ENCODE results near the gene APELA. TPM values are rescaled to one million over a fixed set of nuclear protein-coding genes. Genes with fewer than 3 reads are reported as not detected.
"Not testable (repeated sequence)": the region's sequence is repeated elsewhere in the genome, so short reads cannot be mapped to it uniquely, and the experiment has no call there.

APELA gene, protein sequence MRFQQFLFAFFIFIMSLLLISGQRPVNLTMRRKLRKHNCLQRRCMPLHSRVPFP
- 10 to 100 TPM in 2 of 4 donors, 1 to 10 TPM in 1, under 1 TPM in 1; 0.90 to 12.1 (median 10.7) TPM for polyA plus RNA-seq (ENCODE audit: insufficient read length in 4 of 4)

DNA sequence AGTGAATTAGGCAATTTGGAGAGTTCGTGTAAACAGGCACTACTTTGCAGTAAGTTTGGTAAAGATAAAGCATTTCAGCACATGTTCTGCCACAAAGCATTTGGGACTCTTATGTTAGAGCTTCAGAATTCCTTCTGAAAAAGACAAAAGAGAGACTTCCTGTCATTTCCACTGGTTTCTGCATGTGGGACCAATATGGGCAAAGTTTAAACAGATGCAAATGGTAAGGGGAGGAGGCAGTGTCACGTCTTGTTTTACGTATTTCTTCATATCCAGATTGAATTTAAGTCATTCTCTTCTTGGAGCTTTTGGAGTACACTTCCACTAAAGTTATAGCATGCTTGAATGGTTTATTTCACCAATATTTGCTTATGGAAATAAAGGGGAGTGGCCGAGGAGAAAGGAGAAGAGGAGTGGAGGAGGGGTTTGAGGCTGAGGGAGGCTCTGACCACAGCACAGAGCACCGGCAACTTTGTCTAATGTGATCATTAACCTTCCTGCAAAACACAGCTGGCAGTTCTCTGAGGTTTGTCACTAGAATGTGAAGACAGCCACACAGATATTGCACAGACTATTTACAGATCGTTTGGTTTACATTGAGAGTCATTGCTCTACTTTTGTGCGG lies at the start of gene APELA:
Gene APELA (plus strand): TSS at position 479 of the 625 bp plus-strand sequence. CDS start 154 bp downstream, outside the sequence.
- DNase-seq (ENCODE audit: low read depth in 4 of 4, low spot score in 3 of 4): peak in 2 of 4 donors; percentile 10 to 24

DNA sequence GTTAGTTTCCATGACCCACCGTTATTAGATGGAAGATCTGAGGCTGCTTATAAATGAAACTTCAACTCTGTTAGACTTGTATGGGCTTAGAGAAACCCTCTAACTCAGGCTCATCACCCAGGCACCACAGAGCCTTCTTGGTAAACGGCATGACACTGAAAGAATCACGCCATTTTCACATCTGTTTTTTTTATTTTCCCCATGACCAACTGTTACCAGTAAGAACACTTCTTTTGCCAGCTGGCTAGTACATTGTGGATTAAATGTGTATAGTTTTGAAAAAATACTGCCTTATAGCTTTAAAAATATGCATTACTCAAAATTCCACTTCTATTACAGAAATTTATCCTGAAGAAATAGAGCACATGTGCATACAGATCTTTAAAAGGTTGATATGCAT lies 48.0 kb upstream of the APELA start:
- no peak for DNase-seq (ENCODE audit: low read depth in 4 of 4, low spot score in 3 of 4)

DNA sequence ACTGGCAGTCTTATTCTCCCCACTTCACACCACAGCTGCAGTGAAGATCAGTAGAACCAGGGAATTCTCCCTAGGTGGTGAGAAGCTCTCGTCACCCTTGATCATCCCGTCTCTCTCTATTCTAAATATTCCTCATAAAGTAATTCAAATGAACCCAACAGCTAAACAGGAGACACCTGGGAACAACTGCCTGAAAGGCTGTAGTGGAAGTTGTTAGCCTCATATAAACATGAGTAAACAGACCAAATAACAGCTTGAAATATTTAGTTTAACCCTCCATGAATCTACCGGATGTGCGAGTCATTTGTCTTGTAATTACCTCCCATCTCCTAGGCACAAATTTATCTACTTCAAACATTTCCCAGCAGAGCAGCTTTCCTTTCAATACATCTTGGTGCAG lies 30.4 kb upstream of the APELA start:
- DNase-seq (ENCODE audit: low read depth in 4 of 4, low spot score in 3 of 4): no peak

DNA sequence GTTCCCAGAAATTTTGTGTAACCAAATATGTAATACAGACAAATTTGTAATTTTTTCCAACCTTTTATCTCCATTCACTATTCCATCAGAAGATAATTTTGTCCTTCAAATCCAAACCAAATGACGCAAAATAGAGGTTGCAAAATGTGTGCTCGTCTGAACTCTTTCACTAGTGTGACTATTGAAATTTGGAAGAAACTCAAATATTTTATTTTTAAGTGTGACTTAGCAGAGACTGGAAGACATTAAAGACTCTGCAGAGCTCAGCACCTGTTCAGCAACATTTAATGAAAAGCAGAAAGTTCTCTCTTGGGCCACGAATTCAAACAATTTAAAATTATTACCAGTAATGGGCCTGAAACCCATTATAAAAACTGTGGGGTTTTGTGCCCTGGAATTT lies 30.0 kb upstream of the APELA start:
- no peak for DNase-seq (ENCODE audit: low read depth in 4 of 4, low spot score in 3 of 4)

DNA sequence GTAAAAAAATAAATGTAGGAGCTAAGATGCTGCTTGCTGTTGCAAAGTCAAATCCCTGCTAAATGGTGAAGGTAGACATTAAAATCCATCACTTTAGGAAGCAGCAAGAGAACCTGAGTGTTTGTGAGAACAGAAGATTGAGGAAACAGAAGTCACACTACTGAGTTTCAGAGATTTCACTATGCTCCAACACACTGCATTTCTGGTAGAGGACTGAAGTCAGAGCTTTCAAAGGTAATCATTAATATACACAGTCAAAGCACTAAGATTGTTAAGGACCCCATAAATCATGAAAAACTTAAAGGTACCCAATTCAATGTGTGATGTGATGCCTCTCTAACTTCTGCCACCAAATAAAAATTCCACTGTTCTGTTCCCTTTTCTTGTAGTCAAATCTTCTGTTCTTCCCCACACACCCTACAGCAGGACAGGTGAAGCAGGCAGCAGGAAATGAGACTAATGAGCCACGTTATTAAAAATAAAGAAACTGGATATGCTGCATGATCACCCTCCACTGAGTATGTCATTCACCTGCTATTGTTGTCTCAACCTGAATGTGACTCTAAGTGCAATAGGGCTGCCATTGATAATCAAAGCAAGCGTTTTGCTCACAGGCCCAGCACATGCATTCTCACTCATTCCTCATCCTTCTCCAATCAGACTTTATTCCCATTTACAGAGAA lies 28.9 kb upstream of the APELA start:
- DNase-seq (ENCODE audit: low read depth in 4 of 4, low spot score in 3 of 4): no peak

DNA sequence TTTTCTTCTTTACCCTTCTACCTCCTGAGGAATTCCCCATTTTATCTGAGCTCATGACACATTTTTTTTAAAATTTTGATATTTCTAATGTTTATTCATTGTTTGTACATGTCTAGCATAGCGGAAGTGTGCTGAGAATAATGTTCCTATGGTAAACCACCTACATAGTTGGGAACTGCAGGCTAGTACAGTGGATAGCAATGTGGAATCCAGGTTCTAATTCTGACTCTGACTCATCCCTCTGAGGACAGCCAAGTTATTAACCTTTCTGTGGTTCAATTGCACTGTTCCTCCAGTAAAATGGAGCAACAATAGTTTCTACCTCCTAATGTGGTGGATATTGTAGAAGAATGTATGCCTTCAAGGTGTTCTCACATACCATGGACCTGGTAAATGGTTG lies 20.6 kb upstream of the APELA start:
- DNase-seq (ENCODE audit: low read depth in 4 of 4, low spot score in 3 of 4): no peak

DNA sequence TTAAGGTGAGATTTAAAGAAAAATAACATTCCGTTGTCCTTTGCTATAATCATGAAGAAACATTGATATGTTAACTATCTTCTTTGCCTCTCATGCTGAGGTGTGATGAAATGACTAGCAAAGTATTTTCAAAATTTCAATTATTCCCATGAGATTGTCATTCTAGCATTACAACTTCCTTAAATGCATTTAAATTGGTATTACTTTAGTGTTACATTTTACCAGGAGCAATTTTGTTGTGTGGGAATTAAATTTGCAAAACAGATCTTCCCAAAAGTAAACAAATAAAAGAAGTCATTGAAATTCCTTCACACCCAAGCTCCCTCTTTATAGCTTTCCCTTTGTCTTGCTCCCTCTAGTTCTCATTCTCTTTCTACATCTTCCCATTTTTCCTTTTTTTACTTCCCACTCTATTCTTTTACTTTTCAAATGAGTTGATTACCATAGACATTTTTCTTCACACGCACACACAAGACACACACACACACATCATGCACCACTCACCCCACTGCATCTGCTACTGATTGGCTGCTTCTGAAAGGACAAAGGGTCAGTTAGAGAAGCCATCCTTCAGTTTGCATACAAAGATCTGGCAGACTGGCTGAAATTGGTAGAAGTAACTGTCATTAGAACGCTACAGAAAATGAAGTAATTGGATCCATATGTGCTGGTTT lies 10.0 kb upstream of the APELA start:
- DNase-seq (ENCODE audit: low read depth in 4 of 4, low spot score in 3 of 4): no peak

DNA sequence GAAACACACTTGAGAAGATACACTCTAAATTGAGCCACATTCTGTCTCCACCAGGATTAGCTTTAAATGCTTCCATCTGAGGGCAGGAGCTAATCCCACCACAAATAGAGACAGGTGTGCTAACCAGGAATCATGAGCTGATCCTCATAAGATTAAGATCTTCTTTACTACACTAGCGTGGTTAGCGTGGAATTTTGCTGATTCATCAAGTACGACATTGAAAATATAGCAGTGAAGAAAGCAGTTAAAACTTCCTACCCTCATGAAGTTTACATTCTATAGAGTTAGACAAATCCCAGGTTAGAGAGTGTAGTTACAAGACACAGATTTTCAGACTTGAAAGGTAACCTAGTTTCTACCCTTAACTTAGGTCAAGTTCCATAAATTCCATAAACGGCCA lies 5.3 kb upstream of the APELA start:
- DNase-seq (ENCODE audit: low read depth in 4 of 4, low spot score in 3 of 4): no peak

DNA sequence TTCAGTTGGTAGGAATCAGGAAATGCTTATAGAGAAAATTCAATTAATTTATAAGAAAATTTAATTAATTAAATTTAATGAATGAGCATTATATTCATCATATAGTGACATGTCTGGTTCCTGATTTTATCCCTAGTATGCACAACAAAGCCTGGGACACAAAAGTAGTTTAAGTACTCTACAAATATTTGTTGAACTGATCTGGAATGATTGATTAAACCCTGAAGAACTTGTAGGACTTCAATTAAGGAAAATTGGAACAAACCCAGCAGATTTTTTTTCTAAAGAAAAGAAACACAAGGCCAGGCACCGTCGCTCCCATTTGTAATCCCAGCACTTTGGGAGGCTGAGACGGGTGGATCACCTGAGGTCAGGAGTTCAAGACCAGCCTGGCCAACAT lies 4.5 kb upstream of the APELA start:
- DNase-seq (ENCODE audit: low read depth in 4 of 4, low spot score in 3 of 4): no peak

DNA sequence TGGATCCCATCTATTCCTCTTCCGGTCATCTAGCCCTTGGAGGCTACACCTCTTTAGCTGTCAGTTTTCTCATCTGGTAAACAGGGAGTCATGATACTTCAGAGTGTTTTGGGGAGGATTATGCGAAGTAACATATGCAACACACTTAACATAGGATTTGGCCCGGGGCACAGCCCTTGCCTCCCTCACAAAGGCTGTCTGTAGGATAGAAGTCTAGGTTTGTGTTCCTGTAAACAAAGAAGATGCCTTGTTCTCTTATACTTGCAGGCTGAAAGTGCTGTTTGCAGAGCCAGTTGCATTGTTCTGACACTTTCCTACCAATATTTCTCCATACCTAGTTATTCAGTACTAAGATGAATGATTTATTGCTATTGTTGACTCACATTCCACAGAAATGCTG lies 2.2 kb upstream of the APELA start:
- no peak for DNase-seq (ENCODE audit: low read depth in 4 of 4, low spot score in 3 of 4)

DNA sequence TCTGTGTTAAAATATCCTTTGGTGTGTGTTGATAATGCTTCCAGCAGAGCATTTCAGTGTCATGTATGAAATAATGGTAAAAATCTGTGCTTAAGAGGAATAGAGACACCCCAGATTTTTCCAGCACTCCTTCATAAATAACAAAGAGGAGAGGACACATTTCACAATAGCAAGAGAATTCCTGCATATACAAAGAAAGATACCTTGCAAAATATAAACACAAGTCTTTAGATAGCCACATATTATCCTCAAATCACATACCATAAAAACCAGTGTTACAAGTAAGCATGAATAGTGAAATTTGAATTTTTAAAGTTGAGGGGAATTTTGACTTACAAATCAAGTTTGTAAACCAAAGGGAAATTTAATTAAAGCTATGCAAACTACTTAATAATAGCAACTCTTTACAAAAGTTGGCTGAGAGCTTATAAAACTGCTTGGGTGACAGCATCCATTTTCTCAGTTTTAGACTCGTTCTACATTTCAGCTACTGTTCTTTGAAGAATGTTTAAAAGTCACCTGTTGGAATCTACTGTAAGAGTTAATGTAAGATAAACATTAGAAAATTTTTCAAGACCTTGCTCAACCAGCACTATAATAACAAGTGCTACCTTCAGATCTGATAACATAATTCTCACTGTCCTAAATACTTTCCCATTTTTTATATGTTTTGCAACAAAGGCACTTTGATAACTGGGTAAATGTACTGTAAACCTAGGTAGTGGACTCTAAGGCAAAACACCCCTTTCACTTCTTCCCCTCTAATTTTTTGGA lies 3.7 kb downstream of the APELA start:
- DNase-seq (ENCODE audit: low read depth in 4 of 4, low spot score in 3 of 4): no peak

DNA sequence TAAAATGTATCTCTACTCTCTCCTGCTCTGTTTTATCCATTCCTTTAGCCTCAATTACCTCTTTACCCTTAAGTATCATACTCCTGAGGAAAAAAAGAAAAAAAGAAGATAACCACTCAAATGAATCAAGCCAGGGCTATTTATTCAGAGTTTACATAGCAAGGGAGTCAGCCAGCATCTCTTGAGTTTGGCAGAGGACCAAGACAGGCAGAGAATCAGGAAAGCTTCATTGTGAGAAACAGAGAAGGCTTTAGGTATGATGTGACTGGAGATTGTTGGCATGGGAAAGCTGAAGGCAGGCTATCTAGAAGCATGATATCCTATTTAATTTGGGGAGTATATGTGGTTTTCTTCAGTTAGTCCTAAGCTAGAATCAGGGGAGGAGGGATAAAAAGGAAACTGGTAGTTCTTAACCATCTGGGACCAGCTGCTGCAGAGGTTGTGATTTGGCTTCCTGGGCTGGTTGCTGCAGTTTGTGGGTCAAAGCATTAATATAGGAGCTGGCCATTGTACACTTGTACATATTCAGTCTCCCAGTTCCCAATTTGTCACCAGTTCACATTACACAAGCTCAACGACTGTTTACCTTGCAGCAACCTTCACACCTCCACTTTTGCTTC lies 11.2 kb downstream of the APELA start:
- no peak for DNase-seq (ENCODE audit: low read depth in 4 of 4, low spot score in 3 of 4)

DNA sequence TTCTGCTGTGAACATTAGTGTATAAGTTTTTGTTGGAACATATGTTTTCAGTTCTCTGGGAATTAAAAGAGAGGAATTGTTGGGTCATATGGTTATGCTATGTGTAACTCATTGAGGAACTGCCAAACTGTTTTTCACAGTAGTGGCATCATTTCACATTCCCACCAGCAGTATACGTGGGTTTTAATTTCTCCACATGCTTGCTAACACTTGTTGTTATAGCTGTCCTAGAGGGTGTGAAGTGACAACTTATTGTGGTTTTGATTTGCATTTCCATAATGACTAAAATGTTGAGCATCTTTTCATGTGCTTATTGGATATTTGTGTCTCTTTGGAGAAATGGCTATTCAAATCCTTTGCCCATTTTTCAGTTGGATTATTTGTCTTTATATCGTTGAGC lies 13.7 kb downstream of the APELA start:
- DNase-seq (ENCODE audit: low read depth in 4 of 4, low spot score in 3 of 4): no peak

DNA sequence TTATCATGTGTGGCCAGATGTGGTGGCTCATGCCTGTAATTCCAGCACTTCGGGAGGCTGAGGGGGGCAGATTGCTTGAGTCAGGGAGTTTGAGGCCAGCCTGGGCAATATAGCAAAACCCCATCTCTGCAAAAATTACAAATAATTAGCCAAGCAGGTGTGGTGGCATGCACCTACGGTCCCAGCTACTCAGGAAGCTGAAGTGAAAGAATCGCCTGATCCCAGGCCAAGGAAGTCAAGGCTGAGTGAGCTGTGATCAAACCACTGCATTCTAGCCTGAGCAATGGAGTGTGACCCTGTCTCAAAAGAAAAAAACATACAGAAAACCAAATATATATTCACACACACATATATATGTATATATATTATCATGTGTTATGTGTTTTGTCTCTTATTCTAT lies 15.0 kb downstream of the APELA start:
- no peak for DNase-seq (ENCODE audit: low read depth in 4 of 4, low spot score in 3 of 4)

DNA sequence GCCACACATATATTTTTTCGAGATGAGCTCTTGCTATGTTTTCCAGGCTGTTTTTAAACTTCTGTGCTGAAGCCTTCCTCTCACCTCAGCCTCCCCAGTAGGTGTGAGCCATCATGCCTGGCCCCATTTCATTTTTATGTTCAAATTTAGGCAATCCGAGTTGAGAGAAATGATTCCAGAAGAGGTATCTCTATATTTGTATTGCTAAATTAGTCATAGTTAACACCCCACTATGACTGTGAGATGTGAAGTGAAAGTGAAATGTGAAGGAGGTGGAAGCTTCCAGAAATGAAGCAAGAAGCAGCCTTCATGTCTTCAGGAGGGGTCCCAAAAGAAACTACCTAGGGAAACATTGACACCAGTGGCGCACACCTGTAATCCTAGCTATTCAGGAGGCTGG lies 17.7 kb downstream of the APELA start:
- DNase-seq (ENCODE audit: low read depth in 4 of 4, low spot score in 3 of 4): no peak

DNA sequence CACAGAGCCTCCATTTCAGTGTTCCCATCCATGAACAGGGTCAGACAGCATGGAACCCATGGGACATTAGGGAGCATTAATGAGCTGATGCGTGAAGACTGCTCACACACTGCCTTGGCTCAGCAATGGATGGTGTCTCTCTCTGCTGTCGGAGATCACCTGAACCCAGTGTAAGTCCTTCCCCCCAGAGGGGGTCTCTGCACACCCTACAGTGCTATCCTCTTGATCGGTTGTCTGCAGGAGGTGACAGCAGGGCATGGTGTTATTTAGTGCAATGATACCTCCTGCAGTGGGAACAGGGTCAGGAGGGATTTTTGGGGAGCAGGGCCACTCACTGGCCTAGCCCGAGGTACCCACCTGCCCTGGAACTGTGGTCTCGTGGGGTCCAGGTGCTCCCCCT lies 25.6 kb downstream of the APELA start:
- no peak for DNase-seq (ENCODE audit: low read depth in 4 of 4, low spot score in 3 of 4)

DNA sequence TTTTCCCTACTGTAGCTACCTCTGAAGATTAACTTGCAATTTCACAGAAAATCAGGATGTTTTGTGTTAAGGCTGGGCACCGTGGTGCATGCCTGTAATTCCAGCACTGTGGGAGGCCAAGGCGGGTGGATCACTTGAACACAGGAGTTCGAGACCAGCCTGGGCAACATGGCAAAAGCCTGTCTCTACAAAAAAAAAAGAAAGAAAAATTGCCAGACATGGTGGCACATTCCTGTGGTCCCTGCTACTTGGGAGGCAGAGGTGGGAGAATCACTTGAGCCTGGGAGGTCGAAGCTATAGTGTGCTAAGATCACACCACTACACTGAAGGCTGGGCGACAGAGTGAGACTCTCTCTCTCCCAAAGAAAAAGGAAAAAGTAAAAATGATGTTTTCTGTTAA lies 27.4 kb downstream of the APELA start:
- no peak for DNase-seq (ENCODE audit: low read depth in 4 of 4, low spot score in 3 of 4)

DNA sequence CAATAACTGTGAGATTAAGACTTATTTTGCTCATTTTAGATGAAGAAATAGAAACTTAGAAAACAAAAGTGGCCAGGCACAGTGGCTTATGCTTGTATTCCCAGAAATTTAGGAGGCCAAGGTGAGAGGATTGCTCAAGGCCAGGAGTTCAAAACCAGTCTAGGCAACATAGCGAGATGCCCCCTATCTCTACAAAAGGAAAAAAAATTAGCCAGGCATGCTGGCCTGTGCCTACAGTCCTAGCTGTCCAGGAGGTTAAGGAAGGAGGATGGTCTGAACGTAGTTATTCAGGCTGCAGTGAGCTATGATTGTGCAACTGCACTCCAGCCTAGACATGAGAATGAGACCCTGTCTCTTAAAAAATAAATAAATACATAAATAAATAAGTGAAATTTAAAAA lies 28.0 kb downstream of the APELA start:
- DNase-seq (ENCODE audit: low read depth in 4 of 4, low spot score in 3 of 4): no peak

DNA sequence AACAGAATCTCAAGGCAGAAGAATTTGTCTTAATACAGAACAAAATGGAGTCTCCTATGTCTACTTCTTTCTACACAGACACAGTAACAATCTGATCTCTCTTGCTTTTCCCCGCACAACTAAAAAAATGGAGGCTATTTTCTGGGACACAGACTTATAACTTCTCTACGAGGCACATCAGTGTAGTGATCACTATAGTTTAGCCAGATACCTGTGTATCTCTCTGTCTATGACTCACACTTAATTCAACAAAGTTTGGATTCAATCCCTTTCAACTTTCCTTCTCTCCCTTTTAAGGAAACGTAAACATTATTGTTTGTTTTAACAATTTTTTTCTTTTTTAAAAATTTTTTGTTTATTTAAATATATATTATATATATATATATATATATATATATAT lies 29.4 kb downstream of the APELA start:
- DNase-seq (ENCODE audit: low read depth in 4 of 4, low spot score in 3 of 4): no peak

DNA sequence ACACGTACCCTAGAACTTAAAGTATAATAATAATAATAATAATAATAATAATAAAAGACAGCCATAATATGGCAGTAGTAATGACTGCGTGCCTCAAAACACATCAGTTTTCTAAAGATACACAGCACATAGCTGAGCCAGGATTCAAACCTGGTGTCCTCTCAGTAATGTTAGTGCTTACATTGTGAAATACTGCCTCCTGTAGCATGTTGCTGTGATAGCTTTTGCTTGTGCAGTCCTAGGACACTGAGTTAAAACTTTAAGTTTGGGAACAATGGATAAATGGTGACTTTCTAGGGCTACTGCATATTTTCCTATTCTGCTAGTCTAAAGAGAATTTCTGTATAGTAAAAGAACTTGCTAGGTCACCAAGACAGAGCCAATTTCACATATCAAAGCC lies 36.5 kb downstream of the APELA start:
- not testable (repeated sequence) for DNase-seq (ENCODE audit: low read depth in 4 of 4, low spot score in 3 of 4)

DNA sequence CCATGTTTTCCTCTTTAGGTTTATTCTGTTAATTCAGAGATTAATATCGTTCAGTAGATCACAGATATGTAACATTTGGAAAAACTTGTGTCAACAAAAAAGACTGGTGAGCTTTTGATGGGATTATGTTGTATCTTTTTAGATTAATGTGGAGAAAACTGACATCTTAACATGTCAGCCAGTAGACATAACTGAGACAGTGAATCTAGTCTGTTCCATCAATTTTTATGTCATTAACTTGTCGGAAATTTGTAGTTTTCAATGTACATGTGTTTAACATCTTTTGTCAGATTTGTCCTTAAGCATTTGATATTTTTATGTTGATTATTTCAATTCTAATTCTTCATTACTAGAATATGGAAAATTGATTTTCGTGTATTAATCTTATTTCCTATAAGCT lies 42.0 kb downstream of the APELA start:
- no peak for DNase-seq (ENCODE audit: low read depth in 4 of 4, low spot score in 3 of 4)

Data from left renal pelvis (tissue), 4 donors.